AG09309 (cell line): Measurements from ENCODE around the gene TMEM232.
"Not testable (repeated sequence)": the region's sequence is repeated elsewhere in the genome, so short reads cannot be mapped to it uniquely, and the experiment has no call there.

Experiments
- DNase-seq: peaks from one replicate; pipeline ENCODE4 v3.0.0-alpha.2; 2010; ENCODE audit warnings: low read depth
- H3K4me3 ChIP-seq: 2 replicates; pipeline ENCODE4 v1.5.1; 2011; ENCODE audit warnings: mild to moderate bottlenecking, low read depth, low read length, moderate library complexity; ENCODE audit not compliant: control insufficient read depth
- TF ChIP-seq, protein P1 (sequence below): IDR thresholded peaks from 2 replicates; pipeline ENCODE4 v1.5.1; 2011; ENCODE audit warnings: mild to moderate bottlenecking, low read depth, low read length, inconsistent platforms; ENCODE audit not compliant: insufficient read depth, control insufficient read depth; ENCODE audit errors: missing control alignments

The TMEM232 gene

DNA sequence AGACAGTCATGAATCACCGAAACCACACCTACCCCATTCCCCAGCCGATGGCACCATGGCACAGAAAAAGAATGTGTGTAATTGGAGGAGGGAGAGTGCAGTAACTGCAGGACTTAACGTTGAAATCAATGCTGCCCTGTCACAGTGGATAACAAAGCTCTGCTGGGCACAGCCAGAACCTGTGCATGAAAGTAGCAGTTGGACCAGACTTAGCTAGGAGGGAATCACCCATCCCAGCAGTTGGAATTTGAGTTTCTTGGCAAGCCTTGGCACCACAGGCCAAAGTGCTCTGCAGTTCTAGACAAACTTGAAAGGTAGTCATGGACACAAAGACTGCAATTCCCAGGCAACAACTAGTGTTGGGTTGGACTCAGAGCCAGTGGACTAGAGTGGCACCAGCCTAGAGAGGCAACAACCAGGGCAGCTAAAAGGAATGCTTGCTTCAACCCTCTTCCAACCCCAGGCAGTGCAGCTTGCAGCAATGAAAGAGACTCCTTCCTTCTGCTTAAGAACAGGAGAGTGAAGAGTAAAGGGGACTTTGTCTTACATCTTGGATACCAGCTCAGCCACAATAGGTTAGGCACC, 19.1 kb downstream of the TMEM232 start:
- no peak overlapping the region for H3K4me3 ChIP-seq
- TF ChIP-seq, protein P1, sequence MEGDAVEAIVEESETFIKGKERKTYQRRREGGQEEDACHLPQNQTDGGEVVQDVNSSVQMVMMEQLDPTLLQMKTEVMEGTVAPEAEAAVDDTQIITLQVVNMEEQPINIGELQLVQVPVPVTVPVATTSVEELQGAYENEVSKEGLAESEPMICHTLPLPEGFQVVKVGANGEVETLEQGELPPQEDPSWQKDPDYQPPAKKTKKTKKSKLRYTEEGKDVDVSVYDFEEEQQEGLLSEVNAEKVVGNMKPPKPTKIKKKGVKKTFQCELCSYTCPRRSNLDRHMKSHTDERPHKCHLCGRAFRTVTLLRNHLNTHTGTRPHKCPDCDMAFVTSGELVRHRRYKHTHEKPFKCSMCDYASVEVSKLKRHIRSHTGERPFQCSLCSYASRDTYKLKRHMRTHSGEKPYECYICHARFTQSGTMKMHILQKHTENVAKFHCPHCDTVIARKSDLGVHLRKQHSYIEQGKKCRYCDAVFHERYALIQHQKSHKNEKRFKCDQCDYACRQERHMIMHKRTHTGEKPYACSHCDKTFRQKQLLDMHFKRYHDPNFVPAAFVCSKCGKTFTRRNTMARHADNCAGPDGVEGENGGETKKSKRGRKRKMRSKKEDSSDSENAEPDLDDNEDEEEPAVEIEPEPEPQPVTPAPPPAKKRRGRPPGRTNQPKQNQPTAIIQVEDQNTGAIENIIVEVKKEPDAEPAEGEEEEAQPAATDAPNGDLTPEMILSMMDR = no peak
- DNase-seq = no peak

DNA sequence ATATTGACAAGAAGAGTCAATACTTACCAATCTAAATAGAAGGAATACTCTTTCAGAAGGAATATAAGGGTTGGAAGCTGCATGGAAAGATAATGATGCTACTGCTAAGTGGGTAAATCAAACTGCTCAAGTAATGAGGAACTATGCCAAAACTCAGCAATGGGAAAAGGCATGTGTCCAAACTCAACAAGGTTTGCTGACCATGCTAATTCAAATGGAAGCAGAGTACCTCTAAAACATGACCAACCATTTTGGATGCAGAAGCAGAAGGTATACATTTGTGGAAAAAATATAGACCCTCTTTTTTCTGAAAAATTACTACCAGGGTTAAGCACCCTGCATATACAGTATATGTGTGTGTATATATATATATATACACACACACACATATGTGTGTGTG, 21.1 kb downstream of the TMEM232 start:
- H3K4me3 ChIP-seq = no peak overlapping the region
- TF ChIP-seq, protein P1 = no peak
- DNase-seq = no peak

DNA sequence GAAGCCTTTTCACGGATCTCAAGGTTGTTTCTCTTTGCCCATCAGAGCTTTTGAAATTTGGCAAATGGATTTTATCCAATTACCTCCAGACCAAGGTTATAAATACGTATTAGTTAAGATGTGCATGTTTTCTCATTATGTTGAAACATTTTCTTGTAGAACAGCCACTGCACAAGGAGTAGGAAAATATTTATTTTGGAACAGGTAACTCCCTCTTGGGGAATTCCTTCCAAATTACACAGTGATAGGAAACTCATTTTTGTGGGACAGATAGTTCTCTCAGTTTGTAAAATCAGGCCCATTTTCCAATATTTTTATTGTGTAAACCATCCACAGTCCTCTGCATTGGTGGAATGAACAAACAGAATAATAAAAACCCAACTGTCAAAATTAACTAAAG, 23.0 kb downstream of the TMEM232 start:
- DNase-seq = no peak
- H3K4me3 ChIP-seq = no peak overlapping the region
- TF ChIP-seq, protein P1 = no peak

DNA sequence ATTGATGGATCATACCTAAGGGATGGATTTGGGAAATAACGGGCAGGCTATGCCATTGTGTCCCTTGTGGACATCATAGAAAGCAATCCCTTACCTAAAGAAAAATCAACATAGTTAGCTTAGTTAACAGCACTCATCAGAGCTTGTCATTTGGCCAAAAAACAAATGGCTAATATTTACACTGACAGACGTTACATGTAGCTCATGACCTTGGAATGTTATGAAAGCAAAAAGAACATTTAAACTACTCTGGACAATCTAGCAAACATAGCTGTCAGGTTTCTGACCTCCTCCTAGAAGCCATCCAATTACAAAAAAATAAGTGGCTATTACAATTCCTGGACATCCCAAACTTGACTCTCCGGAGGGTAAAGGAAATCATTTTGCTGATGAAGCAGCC, 23.8 kb downstream of the TMEM232 start:
- TF ChIP-seq, protein P1 = no peak
- DNase-seq = no peak
- no peak overlapping the region for H3K4me3 ChIP-seq

DNA sequence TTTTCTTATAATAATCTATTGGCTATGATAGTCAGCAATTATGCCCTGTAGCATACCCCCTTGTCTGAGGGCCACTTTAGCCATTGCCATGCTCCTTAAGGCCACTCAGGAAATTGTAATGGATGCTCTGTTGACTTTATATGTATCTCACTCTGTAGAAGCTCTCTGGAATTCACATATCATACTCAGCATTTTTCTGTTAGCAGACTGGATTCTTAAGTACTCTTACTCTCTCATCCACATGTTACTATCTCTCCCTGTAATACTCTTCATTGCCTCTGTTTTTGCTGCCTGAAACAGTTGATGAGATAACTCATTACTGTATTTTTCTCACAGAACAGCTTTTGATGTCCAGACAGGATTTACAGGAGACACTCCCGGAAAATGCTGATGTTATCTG, 24.2 kb downstream of the TMEM232 start:
- H3K4me3 ChIP-seq = no peak overlapping the region
- DNase-seq = no peak
- TF ChIP-seq, protein P1 = no peak

DNA sequence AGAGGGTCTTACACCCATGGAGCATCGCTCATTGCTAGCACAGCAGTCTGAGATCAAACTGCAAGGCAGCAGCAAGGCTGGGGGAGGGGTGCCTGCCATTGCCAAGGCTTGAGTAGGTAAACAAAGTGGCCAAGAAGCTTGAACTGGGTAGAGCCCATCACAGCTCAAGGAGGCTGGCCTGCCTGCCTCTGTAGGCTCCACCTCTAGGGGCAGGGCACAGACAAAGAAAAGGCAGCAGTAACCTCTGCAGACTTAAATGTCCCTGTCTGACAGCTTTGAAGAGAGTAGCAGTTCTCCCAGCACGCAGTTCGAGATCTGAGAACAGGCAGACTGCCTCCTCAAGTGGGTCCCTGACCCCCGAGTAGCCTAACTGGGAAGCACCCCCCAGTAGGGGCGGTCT, 33.8 kb downstream of the TMEM232 start:
- DNase-seq, H3K4me3 ChIP-seq: not testable (repeated sequence)

DNA sequence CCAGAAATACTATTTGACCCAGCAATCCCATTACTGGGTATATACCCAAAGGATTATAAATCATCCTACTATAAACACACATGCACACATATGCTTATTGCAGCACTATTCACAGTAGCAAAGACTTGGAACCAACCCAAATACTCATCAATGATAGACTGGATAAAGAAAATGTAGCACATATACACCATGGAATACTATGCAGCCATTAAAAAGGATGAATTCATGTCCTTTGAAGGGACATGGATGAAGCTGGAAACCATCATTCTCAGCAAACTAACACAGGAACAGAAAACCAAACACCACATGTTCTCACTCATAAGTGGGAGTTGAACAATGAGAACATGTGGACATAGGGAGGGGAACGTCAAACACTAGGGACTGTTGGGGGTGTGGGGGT, 35.9 kb downstream of the TMEM232 start:
- not testable (repeated sequence) for H3K4me3 ChIP-seq, DNase-seq

DNA sequence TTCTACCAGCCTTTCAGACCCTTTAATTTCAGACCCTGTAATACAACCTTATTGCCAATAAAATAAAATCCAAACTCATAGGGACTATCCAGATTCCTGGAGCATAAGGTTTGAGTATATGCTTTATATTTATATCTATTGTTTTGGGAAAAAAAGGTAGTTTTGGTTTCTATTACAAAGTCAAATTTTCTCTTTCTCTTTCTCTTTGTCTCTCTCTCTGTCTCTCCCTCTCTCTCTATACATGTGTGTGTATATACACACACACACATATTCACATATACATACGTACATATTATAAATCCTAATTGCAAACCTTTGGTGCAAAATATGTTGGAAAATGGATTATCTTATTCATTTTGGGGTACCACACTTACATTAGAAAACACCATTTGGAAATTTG, 39.0 kb downstream of the TMEM232 start:
- no peak for DNase-seq
- TF ChIP-seq, protein P1 = no peak
- no peak overlapping the region for H3K4me3 ChIP-seq
